A549 (cell line): ENCODE data around the gene ANO7. TPM values are rescaled to one million over a fixed set of nuclear protein-coding genes. Genes with fewer than 3 reads are reported as not detected.

Experiments used
- ATAC-seq, 2 experiments: fragments of 200-7000 bp in 1 of 2; fragments of >200 bp in 1 of 2; cut with Nextera tagmentation in 1 of 2; cut with Tn5 transposase in 1 of 2; 3 replicates each; pipeline versions ENCODE4 v1.8.0 to v1.9.1; 2018 to 2020; ENCODE audit warnings: mild to moderate bottlenecking in 1 of 2, moderate library complexity in 1 of 2
- CTCF ChIA-PET: fragments of 300-600 bp; sonication (Branson Sonifier 250); formaldehyde crosslinking; extraction: SDS; loops from one replicate; lab custom pipeline; 2021; ENCODE audit warnings: antibody characterized with exemption, inconsistent platforms; lab: Yijun Ruan, JAX
- POLR2A ChIA-PET: fragments of 350-600 bp; formaldehyde crosslinking; extraction: SDS; loops from one replicate; lab custom pipeline; 2021; ENCODE audit warnings: antibody characterized with exemption, inconsistent platforms; lab: Yijun Ruan, JAX
- DNase-seq, 2 experiments: peaks; one replicate each; pipeline versions ENCODE4 v3.0.0 to v3.0.0-alpha.2; 2011 to 2016; ENCODE audit warnings: low read depth in 1 of 2, low spot score in 1 of 2
- FAIRE-seq: peaks from 2 replicates; lab custom pipeline; 2011; peaks lifted over from hg19 to GRCh38; lab: Jason Lieb, UNC
- H3K27ac ChIP-seq, 2 experiments: fragments of >200 bp; sonication (Bioruptor Twin); formaldehyde crosslinking; 3 replicates each; pipeline ENCODE4 v1.5.1; 2016 to 2017
- H3K4me1 ChIP-seq: fragments of >200 bp; sonication (Bioruptor Twin); formaldehyde crosslinking; 3 replicates; pipeline ENCODE4 v1.6.1; 2016
- H3K4me2 ChIP-seq: fragments of >200 bp; sonication (Bioruptor Twin); formaldehyde crosslinking; 3 replicates; pipeline ENCODE4 v1.6.1; 2016
- H3K4me3 ChIP-seq: fragments of >200 bp; sonication (Bioruptor Twin); formaldehyde crosslinking; 3 replicates; pipeline ENCODE4 v1.5.1; 2016
- H3K9me3 ChIP-seq: fragments of >200 bp; sonication (Bioruptor Twin); formaldehyde crosslinking; 3 replicates; pipeline ENCODE4 v1.6.1; 2016
- BHLHE40 ChIP-seq: IDR thresholded peaks from 2 replicates; pipeline ENCODE4 v1.6.1; 2012; ENCODE audit warnings: low read depth, low read length, inconsistent platforms
- CBX2 ChIP-seq: fragments of 200-600 bp; sonication (generic); IDR thresholded peaks from 2 replicates; pipeline ENCODE4 v1.6.1; 2016; ENCODE audit warnings: low read depth, mild to moderate bottlenecking, borderline replicate concordance
- CHD2 ChIP-seq: fragments of 150-350 bp; IDR thresholded peaks from 2 replicates; pipeline ENCODE4 v1.6.1; 2014; ENCODE audit warnings: low read length; ENCODE audit not compliant: partially characterized antibody
- EHF ChIP-seq: fragments of 250-450 bp; sonication (Bioruptor Pico); IDR thresholded peaks from 2 replicates; pipeline ENCODE4 v1.5.0; 2020; ENCODE audit warnings: mild to moderate bottlenecking
- FOSB ChIP-seq: fragments of 250-450 bp; sonication (Bioruptor Pico); IDR thresholded peaks from 2 replicates; pipeline ENCODE4 v1.5.0; 2020; ENCODE audit warnings: mild to moderate bottlenecking, moderate library complexity
- FOXS1 ChIP-seq: fragments of 250-450 bp; sonication (Bioruptor Pico); IDR thresholded peaks from 2 replicates; pipeline ENCODE4 v1.5.0; 2020; ENCODE audit warnings: mild to moderate bottlenecking, moderate library complexity
- HDAC2 ChIP-seq: fragments of 200-600 bp; sonication (generic); IDR thresholded peaks from 2 replicates; pipeline ENCODE4 v1.6.1; 2016
- HEYL ChIP-seq: fragments of 250-450 bp; sonication (Bioruptor Pico); IDR thresholded peaks from 2 replicates; pipeline ENCODE4 v1.8.0; 2021; ENCODE audit warnings: mild to moderate bottlenecking, moderate library complexity
- HOXA7 ChIP-seq: fragments of 250-450 bp; sonication (Bioruptor Pico); IDR thresholded peaks from 2 replicates; pipeline ENCODE4 v1.5.0; 2020; ENCODE audit warnings: mild to moderate bottlenecking, moderate library complexity
- HOXB5 ChIP-seq: fragments of 250-450 bp; sonication (Bioruptor Pico); IDR thresholded peaks from 2 replicates; pipeline ENCODE4 v1.5.0; 2020; ENCODE audit warnings: mild to moderate bottlenecking, moderate library complexity
- MAZ ChIP-seq: fragments of 150-350 bp; IDR thresholded peaks from 2 replicates; pipeline ENCODE4 v1.6.1; 2014; ENCODE audit warnings: antibody characterized with exemption, low read depth, low read length, borderline replicate concordance
- MYC ChIP-seq: IDR thresholded peaks from 2 replicates; pipeline ENCODE4 v1.6.1; 2012; ENCODE audit warnings: mild to moderate bottlenecking, inconsistent platforms, low read length, improper control_type of control experiment, borderline replicate concordance
- NPAS2 ChIP-seq: fragments of 250-450 bp; sonication (Bioruptor Pico); IDR thresholded peaks from 2 replicates; pipeline ENCODE4 v1.8.0; 2022; ENCODE audit warnings: mild to moderate bottlenecking, moderate library complexity, borderline replicate concordance
- NR3C1 ChIP-seq: fragments of >200 bp; sonication (Bioruptor Twin); formaldehyde crosslinking; IDR thresholded peaks from 3 replicates; pipeline ENCODE4 v1.6.1; 2017
- PHF8 ChIP-seq: fragments of 200-600 bp; sonication (generic); IDR thresholded peaks from 2 replicates; pipeline ENCODE4 v1.6.1; 2016; ENCODE audit warnings: low read depth, mild to moderate bottlenecking, antibody characterized with exemption, moderate library complexity, borderline replicate concordance
- RAD21 ChIP-seq, 2 experiments: fragments of >200 bp in 1 of 2; sonication (Bioruptor Twin) in 1 of 2; formaldehyde crosslinking in 1 of 2; IDR thresholded peaks in 1 of 2; conservative IDR thresholded peaks in 1 of 2; 2 replicates in 1 of 2; 3 replicates in 1 of 2; pipeline ENCODE4 v1.6.1; 2012 to 2018; ENCODE audit warnings: inconsistent platforms in 1 of 2
- RFX5 ChIP-seq: fragments of 450-650 bp; IDR thresholded peaks from 2 replicates; pipeline ENCODE4 v1.7.1; 2014; ENCODE audit warnings: antibody characterized with exemption, mild to moderate bottlenecking, moderate library complexity
- SREBF2 ChIP-seq: fragments of 450-650 bp; IDR thresholded peaks from 2 replicates; pipeline ENCODE4 v1.6.1; 2014; ENCODE audit warnings: mild to moderate bottlenecking, moderate library complexity
- TP53 ChIP-seq: fragments of 250-450 bp; sonication (Bioruptor Pico); IDR thresholded peaks from 2 replicates; pipeline ENCODE4 v1.5.0; 2021; ENCODE audit warnings: mild to moderate bottlenecking, moderate library complexity
- ZNF302 ChIP-seq: fragments of 250-450 bp; sonication (Bioruptor Pico); IDR thresholded peaks from 2 replicates; pipeline ENCODE4 v1.9.0; 2021; ENCODE audit warnings: inconsistent platforms, mild to moderate bottlenecking, moderate library complexity
- ZSCAN20 ChIP-seq: fragments of 250-450 bp; sonication (Bioruptor Pico); IDR thresholded peaks from 2 replicates; pipeline ENCODE4 v1.8.0; 2022; ENCODE audit warnings: mild to moderate bottlenecking, moderate library complexity
- WGBS: methylation state at CpG from one replicate; pipeline ENCODE4 v1.1.6; 2017; ENCODE audit errors: missing lambda C conversion rate; 5-methylcytosine and 5-hydroxymethylcytosine counted together
- polyA plus RNA-seq, 4 experiments: library from polyadenylated mRNA; depleted of rRNA in 3 of 4; stranded (reverse); fragments of >200 nt; fragmentation: RNase III in 1 of 4; extraction: RNeasy Plus Mini Kit Qiagen cat#74134 plus additional on column Dnase treatment in 1 of 4; gene quantifications; 2 replicates in 3 of 4; 3 replicates in 1 of 4; pipeline ENCODE4 v1.2.3, GENCODE V29; 2011 to 2017
- TF ChIP-seq, protein P1 (sequence below): fragments of >200 bp; sonication (Bioruptor Twin); formaldehyde crosslinking; IDR thresholded peaks from 3 replicates; pipeline ENCODE4 v1.5.1; 2016
- TF ChIP-seq, protein P2 (sequence below): fragments of 250-450 bp; sonication (Bioruptor Pico); IDR thresholded peaks from 2 replicates; pipeline ENCODE4 v1.5.0; 2020; ENCODE audit warnings: low read depth, mild to moderate bottlenecking, moderate library complexity
- TF ChIP-seq, protein P3 (sequence below): fragments of 150-350 bp; IDR thresholded peaks from 2 replicates; pipeline ENCODE4 v1.6.1; 2014; ENCODE audit warnings: low read depth, mild to moderate bottlenecking, low read length
- TF ChIP-seq, protein P4 (sequence below): fragments of 450-650 bp; IDR thresholded peaks from 2 replicates; pipeline ENCODE4 v1.6.1; 2014; ENCODE audit warnings: antibody characterized with exemption
- TF ChIP-seq, protein P5 (sequence below): fragments of 250-450 bp; sonication (Bioruptor Pico); IDR thresholded peaks from 2 replicates; pipeline ENCODE4 v1.5.0; 2021; ENCODE audit warnings: mild to moderate bottlenecking, moderate library complexity, borderline replicate concordance
- TF ChIP-seq, protein P6 (sequence below): fragments of 200-600 bp; sonication (generic); IDR thresholded peaks from 2 replicates; pipeline ENCODE4 v1.6.1; 2016; ENCODE audit warnings: antibody characterized with exemption, mild to moderate bottlenecking, moderate library complexity

The ANO7 gene
- polyA plus RNA-seq, 2 of the 4 experiments (the other 2 are of a cell fraction) = 0.92 to 2.7 TPM

DNA sequence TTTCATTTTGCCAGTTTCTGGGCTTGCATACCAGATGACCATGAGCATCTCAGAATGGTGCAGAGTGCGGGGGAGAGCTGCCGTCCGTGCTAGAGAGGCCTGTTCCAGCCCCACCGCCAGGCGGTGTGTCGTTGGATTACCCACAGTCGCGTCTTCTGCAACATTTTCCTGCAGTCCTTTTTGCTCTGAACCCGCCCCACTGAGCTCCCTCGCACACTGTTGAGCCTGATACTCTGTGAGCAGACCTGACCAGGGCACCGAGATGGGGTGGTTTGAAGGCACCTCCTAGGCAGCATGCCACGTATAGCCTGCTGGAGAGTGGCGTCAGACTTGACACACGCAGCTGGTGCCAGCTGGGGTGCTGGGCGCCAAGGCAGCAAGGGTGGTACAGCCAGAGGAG is 20.1 kb upstream of the ANO7 start:
- TF ChIP-seq HDAC2 (no peak), TP53 (CRISPR knock-in tag) (no peak), FOXS1 (CRISPR knock-in tag) (no peak), FOSB (no peak), NR3C1 (no peak), MAZ (no peak), PHF8 (no peak), MYC (no peak), RAD21 (conservative IDR thresholded peaks at IDR 0.05 in 1 of 2, IDR thresholded peaks at IDR 0.05 in 1 of 2) (no peak), HEYL (CRISPR knock-in tag) (no peak), ZSCAN20 (no peak), RFX5 (no peak), BHLHE40 (no peak), EHF (CRISPR knock-in tag) (no peak)
- TF ChIP-seq, protein P1, sequence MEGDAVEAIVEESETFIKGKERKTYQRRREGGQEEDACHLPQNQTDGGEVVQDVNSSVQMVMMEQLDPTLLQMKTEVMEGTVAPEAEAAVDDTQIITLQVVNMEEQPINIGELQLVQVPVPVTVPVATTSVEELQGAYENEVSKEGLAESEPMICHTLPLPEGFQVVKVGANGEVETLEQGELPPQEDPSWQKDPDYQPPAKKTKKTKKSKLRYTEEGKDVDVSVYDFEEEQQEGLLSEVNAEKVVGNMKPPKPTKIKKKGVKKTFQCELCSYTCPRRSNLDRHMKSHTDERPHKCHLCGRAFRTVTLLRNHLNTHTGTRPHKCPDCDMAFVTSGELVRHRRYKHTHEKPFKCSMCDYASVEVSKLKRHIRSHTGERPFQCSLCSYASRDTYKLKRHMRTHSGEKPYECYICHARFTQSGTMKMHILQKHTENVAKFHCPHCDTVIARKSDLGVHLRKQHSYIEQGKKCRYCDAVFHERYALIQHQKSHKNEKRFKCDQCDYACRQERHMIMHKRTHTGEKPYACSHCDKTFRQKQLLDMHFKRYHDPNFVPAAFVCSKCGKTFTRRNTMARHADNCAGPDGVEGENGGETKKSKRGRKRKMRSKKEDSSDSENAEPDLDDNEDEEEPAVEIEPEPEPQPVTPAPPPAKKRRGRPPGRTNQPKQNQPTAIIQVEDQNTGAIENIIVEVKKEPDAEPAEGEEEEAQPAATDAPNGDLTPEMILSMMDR = no peak
- TF ChIP-seq, protein P2, sequence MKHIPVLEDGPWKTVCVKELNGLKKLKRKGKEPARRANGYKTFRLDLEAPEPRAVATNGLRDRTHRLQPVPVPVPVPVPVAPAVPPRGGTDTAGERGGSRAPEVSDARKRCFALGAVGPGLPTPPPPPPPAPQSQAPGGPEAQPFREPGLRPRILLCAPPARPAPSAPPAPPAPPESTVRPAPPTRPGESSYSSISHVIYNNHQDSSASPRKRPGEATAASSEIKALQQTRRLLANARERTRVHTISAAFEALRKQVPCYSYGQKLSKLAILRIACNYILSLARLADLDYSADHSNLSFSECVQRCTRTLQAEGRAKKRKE (CRISPR knock-in tag) = no peak
- TF ChIP-seq, protein P3, sequence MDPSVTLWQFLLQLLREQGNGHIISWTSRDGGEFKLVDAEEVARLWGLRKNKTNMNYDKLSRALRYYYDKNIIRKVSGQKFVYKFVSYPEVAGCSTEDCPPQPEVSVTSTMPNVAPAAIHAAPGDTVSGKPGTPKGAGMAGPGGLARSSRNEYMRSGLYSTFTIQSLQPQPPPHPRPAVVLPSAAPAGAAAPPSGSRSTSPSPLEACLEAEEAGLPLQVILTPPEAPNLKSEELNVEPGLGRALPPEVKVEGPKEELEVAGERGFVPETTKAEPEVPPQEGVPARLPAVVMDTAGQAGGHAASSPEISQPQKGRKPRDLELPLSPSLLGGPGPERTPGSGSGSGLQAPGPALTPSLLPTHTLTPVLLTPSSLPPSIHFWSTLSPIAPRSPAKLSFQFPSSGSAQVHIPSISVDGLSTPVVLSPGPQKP = no peak
- TF ChIP-seq, all 56 proteins: peak for 0
- Histone ChIP-seq H3K4me3 (no peak overlapping the region), H3K27ac (no peak overlapping the region), H3K4me1 (no peaks in the 10 kb centered on the region), H3K4me2 (no peak overlapping the region), H3K9me3 (peaks cover 8% of the 10 kb centered on the region)
- ChIA-PET CTCF (interaction anchor here (0.5 to 1.1 kb wide), 4 partner anchors 18 to 317 kb away, joined by 3 read pairs; partner anchors contain the start of genes PASK and PPP1R7), POLR2A (no interaction called here)
- no peak for DNase-seq
- no peak for FAIRE-seq
- ATAC-seq = no peak
- 97% methylated on average over 14 of the region's 15 CpGs for WGBS

DNA sequence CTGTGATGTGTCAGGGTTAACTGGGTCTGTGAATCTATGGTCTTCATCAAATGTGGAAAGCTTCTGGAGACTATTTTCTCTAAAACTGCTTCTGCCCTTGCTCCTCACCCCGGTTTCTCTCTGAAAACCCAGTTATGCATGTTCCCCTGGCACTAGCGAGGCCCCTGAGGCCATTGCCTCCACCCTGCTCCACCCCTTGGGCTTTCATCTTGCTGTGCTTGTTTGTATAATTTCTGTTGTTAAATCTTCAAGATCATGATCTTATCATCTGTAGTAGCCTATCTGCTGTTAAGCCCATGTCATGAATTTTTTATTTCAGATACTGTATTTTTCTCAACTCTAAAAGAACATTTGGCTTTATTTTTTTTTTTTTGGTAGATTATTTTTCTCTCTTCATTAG is 14.9 kb upstream of the ANO7 start:
- Histone ChIP-seq H3K4me2 (no peak overlapping the region), H3K4me3 (no peak overlapping the region), H3K27ac (no peak overlapping the region), H3K9me3 (peaks cover 8% of the 10 kb centered on the region), H3K4me1 (no peaks in the 10 kb centered on the region)
- ATAC-seq (no peak), DNase-seq (no peak), FAIRE-seq (no peak)
- WGBS = 91% methylated on average over 2 of the region's 2 CpGs
- ChIA-PET CTCF (interaction anchor here (1.2 kb wide), 1 partner anchor 95 kb away, joined by 3 read pairs; no protein-coding TSS in a partner anchor), POLR2A (no interaction called here)
- TF ChIP-seq NPAS2 = no peak
- TF ChIP-seq, protein P4, sequence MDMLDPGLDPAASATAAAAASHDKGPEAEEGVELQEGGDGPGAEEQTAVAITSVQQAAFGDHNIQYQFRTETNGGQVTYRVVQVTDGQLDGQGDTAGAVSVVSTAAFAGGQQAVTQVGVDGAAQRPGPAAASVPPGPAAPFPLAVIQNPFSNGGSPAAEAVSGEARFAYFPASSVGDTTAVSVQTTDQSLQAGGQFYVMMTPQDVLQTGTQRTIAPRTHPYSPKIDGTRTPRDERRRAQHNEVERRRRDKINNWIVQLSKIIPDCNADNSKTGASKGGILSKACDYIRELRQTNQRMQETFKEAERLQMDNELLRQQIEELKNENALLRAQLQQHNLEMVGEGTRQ = no peak
- no peak for TF ChIP-seq HOXA7 (CRISPR knock-in tag)
- TF ChIP-seq CHD2 = no peak
- no peak for TF ChIP-seq EHF (CRISPR knock-in tag)
- TF ChIP-seq ZNF302 = no peak
- TF ChIP-seq PHF8 = no peak
- no peak for TF ChIP-seq NR3C1
- TF ChIP-seq CBX2 = no peak
- TF ChIP-seq, protein P5, sequence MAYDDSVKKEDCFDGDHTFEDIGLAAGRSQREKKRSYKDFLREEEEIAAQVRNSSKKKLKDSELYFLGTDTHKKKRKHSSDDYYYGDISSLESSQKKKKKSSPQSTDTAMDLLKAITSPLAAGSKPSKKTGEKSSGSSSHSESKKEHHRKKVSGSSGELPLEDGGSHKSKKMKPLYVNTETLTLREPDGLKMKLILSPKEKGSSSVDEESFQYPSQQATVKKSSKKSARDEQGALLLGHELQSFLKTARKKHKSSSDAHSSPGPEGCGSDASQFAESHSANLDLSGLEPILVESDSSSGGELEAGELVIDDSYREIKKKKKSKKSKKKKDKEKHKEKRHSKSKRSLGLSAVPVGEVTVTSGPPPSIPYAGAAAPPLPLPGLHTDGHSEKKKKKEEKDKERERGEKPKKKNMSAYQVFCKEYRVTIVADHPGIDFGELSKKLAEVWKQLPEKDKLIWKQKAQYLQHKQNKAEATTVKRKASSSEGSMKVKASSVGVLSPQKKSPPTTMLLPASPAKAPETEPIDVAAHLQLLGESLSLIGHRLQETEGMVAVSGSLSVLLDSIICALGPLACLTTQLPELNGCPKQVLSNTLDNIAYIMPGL (CRISPR knock-in tag) = no peak
- no peak for TF ChIP-seq HOXB5
- TF ChIP-seq TP53 (CRISPR knock-in tag) = no peak
- TF ChIP-seq, protein P6, sequence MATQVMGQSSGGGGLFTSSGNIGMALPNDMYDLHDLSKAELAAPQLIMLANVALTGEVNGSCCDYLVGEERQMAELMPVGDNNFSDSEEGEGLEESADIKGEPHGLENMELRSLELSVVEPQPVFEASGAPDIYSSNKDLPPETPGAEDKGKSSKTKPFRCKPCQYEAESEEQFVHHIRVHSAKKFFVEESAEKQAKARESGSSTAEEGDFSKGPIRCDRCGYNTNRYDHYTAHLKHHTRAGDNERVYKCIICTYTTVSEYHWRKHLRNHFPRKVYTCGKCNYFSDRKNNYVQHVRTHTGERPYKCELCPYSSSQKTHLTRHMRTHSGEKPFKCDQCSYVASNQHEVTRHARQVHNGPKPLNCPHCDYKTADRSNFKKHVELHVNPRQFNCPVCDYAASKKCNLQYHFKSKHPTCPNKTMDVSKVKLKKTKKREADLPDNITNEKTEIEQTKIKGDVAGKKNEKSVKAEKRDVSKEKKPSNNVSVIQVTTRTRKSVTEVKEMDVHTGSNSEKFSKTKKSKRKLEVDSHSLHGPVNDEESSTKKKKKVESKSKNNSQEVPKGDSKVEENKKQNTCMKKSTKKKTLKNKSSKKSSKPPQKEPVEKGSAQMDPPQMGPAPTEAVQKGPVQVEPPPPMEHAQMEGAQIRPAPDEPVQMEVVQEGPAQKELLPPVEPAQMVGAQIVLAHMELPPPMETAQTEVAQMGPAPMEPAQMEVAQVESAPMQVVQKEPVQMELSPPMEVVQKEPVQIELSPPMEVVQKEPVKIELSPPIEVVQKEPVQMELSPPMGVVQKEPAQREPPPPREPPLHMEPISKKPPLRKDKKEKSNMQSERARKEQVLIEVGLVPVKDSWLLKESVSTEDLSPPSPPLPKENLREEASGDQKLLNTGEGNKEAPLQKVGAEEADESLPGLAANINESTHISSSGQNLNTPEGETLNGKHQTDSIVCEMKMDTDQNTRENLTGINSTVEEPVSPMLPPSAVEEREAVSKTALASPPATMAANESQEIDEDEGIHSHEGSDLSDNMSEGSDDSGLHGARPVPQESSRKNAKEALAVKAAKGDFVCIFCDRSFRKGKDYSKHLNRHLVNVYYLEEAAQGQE = no peak
- no peak for TF ChIP-seq SREBF2
